Fibroblast of villous mesenchyme (primary cell): ENCODE data around the gene KDSR. TPM values are rescaled to one million over a fixed set of nuclear protein-coding genes. Genes with fewer than 3 reads are reported as not detected.

Experiments used
- DNase-seq: peaks from one replicate; pipeline ENCODE4 v3.0.0-alpha.2; 2010; ENCODE audit warnings: low read depth
- H3K4me3 ChIP-seq: 2 replicates; pipeline ENCODE4 v1.5.1; 2011; ENCODE audit warnings: low read depth, mild to moderate bottlenecking, low read length
- total RNA-seq: library from RNA; depleted of rRNA; stranded (reverse); fragments of >200 nt; gene quantifications from 2 replicates; pipeline ENCODE4 v1.2.3, GENCODE V29; 2012
- TF ChIP-seq, protein P1 (sequence below): IDR thresholded peaks from 2 replicates; pipeline ENCODE4 v1.5.1; 2012; ENCODE audit warnings: low read depth, mild to moderate bottlenecking, low read length; ENCODE audit not compliant: insufficient read depth

The KDSR gene
- total RNA-seq, 1 donor: 26.8 TPM

- no peak overlapping the region for H3K4me3 ChIP-seq
- TF ChIP-seq, protein P1, sequence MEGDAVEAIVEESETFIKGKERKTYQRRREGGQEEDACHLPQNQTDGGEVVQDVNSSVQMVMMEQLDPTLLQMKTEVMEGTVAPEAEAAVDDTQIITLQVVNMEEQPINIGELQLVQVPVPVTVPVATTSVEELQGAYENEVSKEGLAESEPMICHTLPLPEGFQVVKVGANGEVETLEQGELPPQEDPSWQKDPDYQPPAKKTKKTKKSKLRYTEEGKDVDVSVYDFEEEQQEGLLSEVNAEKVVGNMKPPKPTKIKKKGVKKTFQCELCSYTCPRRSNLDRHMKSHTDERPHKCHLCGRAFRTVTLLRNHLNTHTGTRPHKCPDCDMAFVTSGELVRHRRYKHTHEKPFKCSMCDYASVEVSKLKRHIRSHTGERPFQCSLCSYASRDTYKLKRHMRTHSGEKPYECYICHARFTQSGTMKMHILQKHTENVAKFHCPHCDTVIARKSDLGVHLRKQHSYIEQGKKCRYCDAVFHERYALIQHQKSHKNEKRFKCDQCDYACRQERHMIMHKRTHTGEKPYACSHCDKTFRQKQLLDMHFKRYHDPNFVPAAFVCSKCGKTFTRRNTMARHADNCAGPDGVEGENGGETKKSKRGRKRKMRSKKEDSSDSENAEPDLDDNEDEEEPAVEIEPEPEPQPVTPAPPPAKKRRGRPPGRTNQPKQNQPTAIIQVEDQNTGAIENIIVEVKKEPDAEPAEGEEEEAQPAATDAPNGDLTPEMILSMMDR: no peak
- DNase-seq: no peak
These were observed 59.3 kb downstream of the KDSR start for GRCh38 chr18:63307551-63308200.

DNA sequence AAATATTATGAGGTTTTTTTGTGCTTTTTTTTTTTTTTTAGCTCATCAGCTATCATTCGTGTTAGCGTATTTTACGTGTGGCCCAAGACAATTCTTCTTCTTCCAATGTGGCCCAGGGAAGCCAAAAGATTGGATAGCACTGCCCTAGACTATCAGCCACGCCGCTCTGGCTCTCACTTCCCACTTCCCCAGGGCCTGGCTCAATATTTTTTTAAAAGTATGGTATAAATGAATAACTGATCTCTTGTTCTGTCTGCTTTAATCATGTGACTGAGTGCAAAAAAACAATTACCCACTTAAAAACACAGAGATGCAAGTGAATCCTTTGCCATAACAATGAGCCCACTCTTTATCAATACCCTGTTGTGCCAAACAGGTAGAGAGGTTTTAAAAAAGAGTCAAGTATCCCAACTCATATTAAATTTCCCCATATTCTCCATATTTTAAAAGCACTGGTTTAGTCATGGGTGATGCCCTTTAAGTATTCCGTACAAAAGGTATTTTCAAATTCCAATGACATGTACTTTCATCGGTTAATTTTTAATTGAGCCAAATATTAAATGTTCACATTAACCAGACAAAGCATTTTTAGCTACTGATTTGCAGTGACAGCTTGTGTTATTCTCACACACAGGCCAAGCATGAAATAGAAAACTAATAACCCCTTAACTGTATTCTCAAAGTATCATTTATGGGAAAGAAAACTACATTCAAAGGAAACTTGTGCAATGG, 60.0 kb downstream of the KDSR start:
- H3K4me3 ChIP-seq: no peak overlapping the region
- DNase-seq: no peak
- TF ChIP-seq, protein P1: no peak

DNA sequence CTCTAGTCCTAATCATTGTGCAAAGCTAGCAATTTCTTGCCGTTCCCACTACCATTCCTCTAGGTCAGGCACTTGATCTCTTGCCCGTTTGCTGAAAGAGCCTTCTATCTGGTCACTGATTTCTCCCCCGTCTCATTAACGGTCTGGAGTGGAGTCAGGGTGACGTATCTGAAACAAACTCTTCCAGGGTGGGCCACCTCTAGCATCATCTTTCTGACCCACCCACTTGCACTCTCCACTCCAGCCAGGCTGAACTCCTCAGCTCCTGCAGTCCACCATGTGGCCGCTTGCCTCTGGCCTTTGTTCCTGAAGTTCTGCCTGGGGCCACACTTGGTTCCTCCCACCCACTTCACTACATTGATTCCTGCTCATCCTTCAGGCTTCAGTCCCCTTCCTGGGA, 60.8 kb downstream of the KDSR start:
- H3K4me3 ChIP-seq: no peak overlapping the region
- DNase-seq: no peak
- TF ChIP-seq, protein P1: no peak

DNA sequence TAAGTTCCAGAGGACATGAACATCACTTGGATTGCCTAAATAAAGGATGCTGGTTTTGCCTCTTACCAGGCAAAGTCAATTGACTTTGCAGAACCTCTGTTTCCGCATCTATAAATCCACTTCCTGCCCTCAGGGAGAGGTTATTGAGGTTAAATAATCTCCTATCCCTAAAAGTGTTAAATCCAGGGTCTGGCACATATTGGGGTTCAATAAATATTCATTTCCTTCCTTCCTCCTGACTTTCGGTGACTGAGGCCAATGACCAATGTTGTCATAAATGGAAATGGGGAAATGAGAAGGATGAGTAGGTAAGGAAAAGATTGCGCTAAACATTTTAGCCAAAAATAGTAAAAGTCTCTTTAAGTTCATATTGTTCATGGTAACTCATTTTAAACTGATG, 63.5 kb downstream of the KDSR start:
- no peak overlapping the region for H3K4me3 ChIP-seq
- no peak for DNase-seq
- TF ChIP-seq, protein P1: no peak

- TF ChIP-seq, protein P1: no peak
- no peak for DNase-seq
- no peak overlapping the region for H3K4me3 ChIP-seq
These were observed 64.2 kb downstream of the KDSR start for GRCh38 chr18:63302636-63303405.

DNA sequence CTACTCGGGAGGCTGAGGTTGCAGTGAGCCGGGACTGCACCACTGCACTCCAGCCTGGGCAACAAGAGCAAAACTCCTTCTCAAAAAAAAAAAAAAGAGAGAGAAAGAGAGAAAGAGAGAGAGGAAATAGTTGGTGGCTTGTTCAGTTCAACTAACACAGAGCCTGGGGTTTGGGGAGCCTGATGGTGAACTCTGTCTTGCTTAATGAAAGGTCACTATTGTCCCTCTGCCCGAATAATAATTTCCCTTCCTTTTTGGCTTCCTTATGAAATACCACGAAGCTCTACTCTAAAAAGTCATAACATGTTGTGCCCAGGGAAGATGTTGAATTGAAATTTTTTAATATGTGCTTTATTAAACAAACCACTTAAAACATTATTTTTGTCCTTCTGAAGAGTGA, 64.8 kb downstream of the KDSR start:
- H3K4me3 ChIP-seq: no peak overlapping the region
- DNase-seq: no peak
- TF ChIP-seq, protein P1: no peak
